Trophoblast cell (in vitro differentiated cells and primary cell): ENCODE measurements around the gene TLE4.
A peak's percentile ranks its signal among the peaks of the same experiment; 100 is the strongest.

Experiments used
- DNase-seq, 2 donors: peaks; one replicate each; pipeline ENCODE4 v3.0.0-alpha.2; 2016
- H2AFZ ChIP-seq: 2 replicates; pipeline ENCODE4 v1.6.1; 2013; ENCODE audit warnings: low read length, moderate library complexity, mild to moderate bottlenecking; ENCODE audit not compliant: insufficient read depth, poor library complexity
- H2AK5ac ChIP-seq: 2 replicates; pipeline ENCODE4 v1.6.1; 2013; ENCODE audit warnings: mild to moderate bottlenecking, low read length
- H2BK120ac ChIP-seq: 2 replicates; pipeline ENCODE4 v1.6.1; 2013; ENCODE audit warnings: low read length, mild to moderate bottlenecking, moderate library complexity; ENCODE audit not compliant: insufficient read depth, poor library complexity
- H2BK12ac ChIP-seq: 2 replicates; pipeline ENCODE4 v1.6.1; 2013; ENCODE audit warnings: mild to moderate bottlenecking, low read length, moderate library complexity
- H2BK5ac ChIP-seq: 2 replicates; pipeline ENCODE4 v1.6.1; 2013; ENCODE audit warnings: low read length, low read depth, moderate library complexity, mild to moderate bottlenecking; ENCODE audit not compliant: poor library complexity
- H3K14ac ChIP-seq: 2 replicates; pipeline ENCODE4 v1.6.1; 2013; ENCODE audit warnings: mild to moderate bottlenecking, low read length
- H3K18ac ChIP-seq: 2 replicates; pipeline ENCODE4 v1.6.1; 2013; ENCODE audit warnings: mild to moderate bottlenecking, low read length
- H3K23ac ChIP-seq: 2 replicates; pipeline ENCODE4 v1.6.1; 2013; ENCODE audit warnings: low read length
- H3K27ac ChIP-seq: 2 replicates; pipeline ENCODE4 v1.5.1; 2013; ENCODE audit warnings: low read depth, mild to moderate bottlenecking, inconsistent platforms, low read length, moderate library complexity
- H3K27me3 ChIP-seq: 2 replicates; pipeline ENCODE4 v1.6.1; 2013; ENCODE audit warnings: inconsistent platforms, mild to moderate bottlenecking, low read length, moderate library complexity; ENCODE audit not compliant: insufficient read depth
- H3K36me3 ChIP-seq, 2 experiments: 1 replicate in 1 of 2; 2 replicates in 1 of 2; pipeline ENCODE4 v1.6.1; 2013; ENCODE audit warnings: low read length in 2 of 2, mild to moderate bottlenecking in 2 of 2, moderate library complexity in 1 of 2; ENCODE audit not compliant: insufficient read depth in 2 of 2, control insufficient read depth in 1 of 2
- H3K4ac ChIP-seq: 2 replicates; pipeline ENCODE4 v1.6.1; 2013; ENCODE audit warnings: low read depth, mild to moderate bottlenecking, low read length, moderate library complexity
- H3K4me1 ChIP-seq, 2 experiments: 1 replicate in 1 of 2; 2 replicates in 1 of 2; pipeline ENCODE4 v1.6.1; 2013; ENCODE audit warnings: low read length in 2 of 2, mild to moderate bottlenecking in 2 of 2, moderate library complexity in 1 of 2; ENCODE audit not compliant: insufficient read depth in 2 of 2, control insufficient read depth in 1 of 2
- H3K4me2 ChIP-seq: 2 replicates; pipeline ENCODE4 v1.6.1; 2013; ENCODE audit warnings: inconsistent platforms, mild to moderate bottlenecking, low read length, moderate library complexity
- H3K4me3 ChIP-seq: 2 replicates; pipeline ENCODE4 v1.5.1; 2013; ENCODE audit warnings: mild to moderate bottlenecking, low read depth, low read length, inconsistent platforms
- H3K79me1 ChIP-seq: one replicate; pipeline ENCODE4 v1.6.1; 2013; ENCODE audit warnings: low read length
- H3K79me2 ChIP-seq: 2 replicates; pipeline ENCODE4 v1.6.1; 2013; ENCODE audit warnings: low read length, mild to moderate bottlenecking; ENCODE audit not compliant: control insufficient read depth, insufficient read depth, poor library complexity
- H3K9ac ChIP-seq: 2 replicates; pipeline ENCODE4 v1.6.1; 2013; ENCODE audit warnings: mild to moderate bottlenecking, low read length
- H3K9me3 ChIP-seq: 2 replicates; pipeline ENCODE4 v1.6.1; 2013; ENCODE audit warnings: low read depth, mild to moderate bottlenecking, control low read depth, inconsistent platforms, low read length; ENCODE audit not compliant: insufficient read depth
- H4K12ac ChIP-seq: 2 replicates; pipeline ENCODE4 v1.6.1; 2013; ENCODE audit warnings: low read depth, mild to moderate bottlenecking, low read length, moderate library complexity
- H4K8ac ChIP-seq: 2 replicates; pipeline ENCODE4 v1.6.1; 2013; ENCODE audit warnings: low read depth, mild to moderate bottlenecking, low read length, moderate library complexity
- H4K91ac ChIP-seq: one replicate; pipeline ENCODE4 v1.6.1; 2013; ENCODE audit warnings: low read depth, mild to moderate bottlenecking, low read length, moderate library complexity
- whole genome bisulfite sequencing: extraction: QIAGEN DNeasy Blood & Tissue Kit; methylation state at CpG from one replicate; pipeline ENCODE4 v1.1.7; 2013; ENCODE audit warnings: missing lambda C conversion rate; ENCODE audit not compliant: insufficient read length, insufficient coverage; ENCODE audit errors: extremely low coverage; 5-methylcytosine and 5-hydroxymethylcytosine counted together

Gene TLE4

GRCh38 chr9:79766091-79766490 is 194.3 kb downstream of the TLE4 start:
- Histone ChIP-seq H4K8ac (no peak overlapping the region), H3K4me2 (no peak overlapping the region), H3K79me2 (peaks cover 1% of the 10 kb centered on the region), H2AK5ac (no peak overlapping the region), H2AFZ (no peak overlapping the region), H4K91ac (peak overlapping the region; percentile 64), H3K14ac (peak overlapping the region; percentile 34), H3K9me3 (no peaks in the 10 kb centered on the region), H3K79me1 (peaks cover 29% of the 10 kb centered on the region), H3K18ac (no peak overlapping the region), H4K12ac (no peak overlapping the region), H2BK120ac (peak overlapping the region; percentile 54), H3K27ac (peak overlapping the region; percentile 92), H3K36me3 (no peaks in the 10 kb centered on the region), H3K9ac (no peak overlapping the region), H3K27me3 (no peaks in the 10 kb centered on the region), H3K4me3 (no peak overlapping the region), H2BK12ac (peak overlapping the region; percentile 34), H3K4me1 (peaks cover 12 to 26% of the 10 kb centered on the region in 2 experiments), H2BK5ac (peak overlapping the region; percentile 74), H3K23ac (no peak overlapping the region), H3K4ac (no peak overlapping the region)
- no peak for DNase-seq
- WGBS, result no CpG with 5 or more reads among the region's 5 CpGs

GRCh38 chr9:79768194-79768593 is 196.4 kb downstream of the TLE4 start:
- no peak for DNase-seq
- WGBS, result no CpG with 5 or more reads among the region's 3 CpGs
- no peak overlapping the region for H3K18ac ChIP-seq
- no peak overlapping the region for H4K12ac ChIP-seq
- H3K23ac ChIP-seq, result no peak overlapping the region
- no peak overlapping the region for H3K27ac ChIP-seq
- H3K27me3 ChIP-seq, result no peaks in the 10 kb centered on the region
- no peak overlapping the region for H4K91ac ChIP-seq
- no peak overlapping the region for H3K14ac ChIP-seq
- no peak overlapping the region for H3K4me2 ChIP-seq
- H3K9me3 ChIP-seq, result no peaks in the 10 kb centered on the region
- peaks cover 1% of the 10 kb centered on the region for H3K79me2 ChIP-seq
- no peak overlapping the region for H2BK12ac ChIP-seq
- H3K9ac ChIP-seq, result no peak overlapping the region
- no peak overlapping the region for H2AK5ac ChIP-seq
- no peak overlapping the region for H2BK5ac ChIP-seq
- no peak overlapping the region for H3K4ac ChIP-seq
- H2AFZ ChIP-seq, result no peak overlapping the region
- H4K8ac ChIP-seq, result no peak overlapping the region
- H3K4me3 ChIP-seq, result no peak overlapping the region
- peaks cover 12 to 24% of the 10 kb centered on the region in 2 experiments for H3K4me1 ChIP-seq
- H3K79me1 ChIP-seq, result peaks cover 22% of the 10 kb centered on the region
- H2BK120ac ChIP-seq, result peak overlapping the region; percentile 28
- H3K36me3 ChIP-seq, result no peaks in the 10 kb centered on the region

GRCh38 chr9:79769476-79770275 is 197.9 kb downstream of the TLE4 start:
- no peaks in the 10 kb centered on the region for H3K79me2 ChIP-seq
- peak overlapping the region; percentile 25 for H2BK12ac ChIP-seq
- peaks cover 5 to 16% of the 10 kb centered on the region in 2 experiments for H3K4me1 ChIP-seq
- H4K12ac ChIP-seq, result no peak overlapping the region
- no peak overlapping the region for H3K18ac ChIP-seq
- DNase-seq, result peak in 1 of 2 donors; percentile 32
- no peak overlapping the region for H3K4ac ChIP-seq
- H3K36me3 ChIP-seq, result no peaks in the 10 kb centered on the region
- no peak overlapping the region for H3K23ac ChIP-seq
- H3K79me1 ChIP-seq, result peaks cover 17% of the 10 kb centered on the region
- H3K9ac ChIP-seq, result no peak overlapping the region
- peak overlapping the region; percentile 1 for H3K14ac ChIP-seq
- peak overlapping the region; percentile 10 for H2BK5ac ChIP-seq
- no peak overlapping the region for H2AFZ ChIP-seq
- H2BK120ac ChIP-seq, result peak overlapping the region; percentile 18
- no peaks in the 10 kb centered on the region for H3K9me3 ChIP-seq
- no peak overlapping the region for H2AK5ac ChIP-seq
- H4K91ac ChIP-seq, result peak overlapping the region; percentile 49
- H3K4me3 ChIP-seq, result no peak overlapping the region
- H4K8ac ChIP-seq, result no peak overlapping the region
- H3K27me3 ChIP-seq, result no peaks in the 10 kb centered on the region
- no peak overlapping the region for H3K4me2 ChIP-seq
- WGBS, result no CpG with 5 or more reads among the region's 4 CpGs
- peak overlapping the region; percentile 37 for H3K27ac ChIP-seq

GRCh38 chr9:79774356-79774755 is 202.6 kb downstream of the TLE4 start:
- no peak overlapping the region for H3K9ac ChIP-seq
- H3K14ac ChIP-seq, result peak overlapping the region; percentile 51
- no peak overlapping the region for H4K8ac ChIP-seq
- WGBS, result no CpG with 5 or more reads among the region's 1 CpG
- H2AK5ac ChIP-seq, result no peak overlapping the region
- no peak overlapping the region for H3K18ac ChIP-seq
- H3K27me3 ChIP-seq, result no peaks in the 10 kb centered on the region
- H3K27ac ChIP-seq, result no peak overlapping the region
- H3K4me1 ChIP-seq, result peaks cover 8 to 13% of the 10 kb centered on the region in 2 experiments
- H3K23ac ChIP-seq, result no peak overlapping the region
- H3K9me3 ChIP-seq, result no peaks in the 10 kb centered on the region
- no peaks in the 10 kb centered on the region for H3K79me2 ChIP-seq
- peak overlapping the region; percentile 21 for H2BK120ac ChIP-seq
- H3K4me3 ChIP-seq, result no peak overlapping the region
- no peak overlapping the region for H2BK5ac ChIP-seq
- no peak overlapping the region for H2AFZ ChIP-seq
- no peak overlapping the region for H3K4ac ChIP-seq
- DNase-seq, result no peak
- H4K12ac ChIP-seq, result no peak overlapping the region
- no peaks in the 10 kb centered on the region for H3K36me3 ChIP-seq
- H3K79me1 ChIP-seq, result peaks cover 12% of the 10 kb centered on the region
- H3K4me2 ChIP-seq, result no peak overlapping the region
- H2BK12ac ChIP-seq, result peak overlapping the region; percentile 84
- peak overlapping the region; percentile 23 for H4K91ac ChIP-seq
